PC-3 (cell line): ENCODE results near the gene RIMBP2. TPM values are rescaled to one million over a fixed set of nuclear protein-coding genes. Genes with fewer than 3 reads are reported as not detected.

Source experiments
- ATAC-seq: fragments of 200-7000 bp; cut with Tn5 transposase; 2 replicates; pipeline ENCODE4 v1.9.1; 2020; ENCODE audit warnings: mild to moderate bottlenecking, moderate library complexity
- BruUV-seq: library from RNA; stranded (reverse); fragments of 400-500 nt; replicated peaks from 2 replicates; lab custom pipeline; 2021; lab: Mats Ljungman, UMichigan
- CTCF ChIA-PET: fragments of 300-600 bp; sonication (Branson Sonifier 250); formaldehyde crosslinking; loops from one replicate; lab custom pipeline; 2022; ENCODE audit warnings: antibody characterized with exemption; lab: Charles Lee
- POLR2A ChIA-PET: fragments of 300-600 bp; sonication (Branson Sonifier 250); formaldehyde crosslinking; loops from one replicate; lab custom pipeline; 2022; ENCODE audit warnings: antibody characterized with exemption; ENCODE audit not compliant: unreplicated experiment; lab: Charles Lee
- DNase-seq: peaks from one replicate; pipeline ENCODE4 v3.0.0-alpha.2; 2015
- H2AFZ ChIP-seq: fragments of 300-600 bp; sonication (generic); 2 replicates; pipeline ENCODE4 v1.6.0; 2016; ENCODE audit warnings: antibody characterized with exemption, low read length
- H3F3A ChIP-seq: fragments of 300-600 bp; sonication (generic); one replicate; pipeline ENCODE4 v1.6.0; 2017; ENCODE audit warnings: antibody characterized with exemption, low read length, control low read depth, mild to moderate bottlenecking; ENCODE audit not compliant: unreplicated experiment
- H3K27ac ChIP-seq: fragments of 300-600 bp; sonication (generic); 2 replicates; pipeline ENCODE4 v1.5.1; 2016; ENCODE audit warnings: mild to moderate bottlenecking, low read length
- H3K27me3 ChIP-seq: fragments of 300-600 bp; sonication (generic); 2 replicates; pipeline ENCODE4 v1.6.1; 2016; ENCODE audit warnings: low read length, mixed read lengths
- H3K36me3 ChIP-seq: fragments of 300-600 bp; sonication (generic); 2 replicates; pipeline ENCODE4 v1.6.1; 2016; ENCODE audit warnings: low read depth, mixed run types, low read length, mixed read lengths
- H3K4me1 ChIP-seq: fragments of 300-600 bp; sonication (generic); 2 replicates; pipeline ENCODE4 v1.5.1; 2016; ENCODE audit warnings: low read length; ENCODE audit not compliant: insufficient read depth
- H3K4me2 ChIP-seq: fragments of 300-600 bp; sonication (generic); 2 replicates; pipeline ENCODE4 v1.6.0; 2016; ENCODE audit warnings: low read length
- H3K4me3 ChIP-seq: fragments of 300-600 bp; sonication (generic); 2 replicates; pipeline ENCODE4 v1.5.1; 2016; ENCODE audit warnings: mild to moderate bottlenecking, low read length, mixed read lengths
- H3K79me2 ChIP-seq: fragments of 300-600 bp; sonication (generic); 2 replicates; pipeline ENCODE4 v1.6.1; 2017; ENCODE audit warnings: low read length, mixed read lengths
- H3K9ac ChIP-seq: fragments of 300-600 bp; sonication (generic); 2 replicates; pipeline ENCODE4 v1.6.0; 2016; ENCODE audit warnings: mild to moderate bottlenecking, low read length
- H3K9me2 ChIP-seq: fragments of 300-600 bp; sonication (generic); replicated peaks from 2 replicates; pipeline ENCODE4 v1.6.1; 2016; ENCODE audit warnings: mixed run types, low read length, mixed read lengths
- H3K9me3 ChIP-seq: fragments of 300-600 bp; sonication (generic); 2 replicates; pipeline ENCODE4 v1.6.1; 2016; ENCODE audit warnings: low read length, mixed read lengths
- H4K20me1 ChIP-seq: fragments of 300-600 bp; sonication (generic); 2 replicates; pipeline ENCODE4 v1.6.1; 2016; ENCODE audit warnings: low read length, mixed read lengths
- EZH2 ChIP-seq: fragments of 300-600 bp; sonication (generic); IDR thresholded peaks from one replicate; pipeline ENCODE4 v1.6.1; 2017; ENCODE audit warnings: antibody characterized with exemption, mild to moderate bottlenecking, low read length; ENCODE audit not compliant: unreplicated experiment
- EZH2phosphoT487 ChIP-seq: fragments of 300-600 bp; sonication (generic); IDR thresholded peaks from 2 replicates; pipeline ENCODE4 v1.6.1; 2018; ENCODE audit warnings: mild to moderate bottlenecking, antibody characterized with exemption, low read length, borderline replicate concordance
- intact Hi-C: fragments of 100-400 bp; cut with micrococcal nuclease; formaldehyde crosslinking; loops from 2 replicates; pipeline ENCODE4 v1.9.0; 2023
- total RNA-seq: library from RNA; depleted of rRNA; stranded (reverse); fragments of >200 nt; gene quantifications from 2 replicates; pipeline ENCODE4 v1.2.3, GENCODE V29; 2014
- TF ChIP-seq, protein P1 (sequence below): fragments of 300-600 bp; sonication (generic); conservative IDR thresholded peaks from 2 replicates; pipeline ENCODE4 v1.5.1; 2017; ENCODE audit warnings: antibody characterized with exemption, low read depth, mild to moderate bottlenecking, low read length

Gene RIMBP2
- total RNA-seq, 1 experiment from 2014 or later: not detected

DNA sequence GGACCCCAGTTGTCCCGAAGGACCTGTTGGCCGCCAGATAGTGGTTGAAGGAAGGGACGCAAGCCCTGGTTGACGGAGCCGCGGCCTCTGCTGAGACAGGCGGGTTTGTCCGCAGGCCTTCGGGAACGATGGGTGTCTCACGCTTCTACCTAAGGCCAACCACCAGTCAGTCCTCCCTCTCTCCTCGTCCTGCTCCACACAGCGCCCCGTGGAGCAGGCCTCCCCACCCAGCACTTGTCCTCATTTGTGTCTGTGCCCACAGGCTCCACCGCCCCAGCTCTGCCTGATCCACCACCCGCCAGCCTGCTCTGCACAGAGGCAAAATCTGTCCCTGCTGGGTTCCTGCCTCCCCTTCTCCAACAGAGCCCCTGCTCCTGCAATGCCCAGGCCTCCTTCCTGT, 41.0 kb downstream of the RIMBP2 start:
- no peak for ATAC-seq
- POLR2A ChIA-PET: no interaction called here
- H4K20me1 ChIP-seq: no peaks in the 10 kb centered on the region
- no peak overlapping the region for H3K9ac ChIP-seq
- no peak overlapping the region for H3K27ac ChIP-seq
- H3K4me3 ChIP-seq: no peak overlapping the region
- TF ChIP-seq EZH2 (no peak), EZH2phosphoT487 (no peak)
- TF ChIP-seq, protein P1, sequence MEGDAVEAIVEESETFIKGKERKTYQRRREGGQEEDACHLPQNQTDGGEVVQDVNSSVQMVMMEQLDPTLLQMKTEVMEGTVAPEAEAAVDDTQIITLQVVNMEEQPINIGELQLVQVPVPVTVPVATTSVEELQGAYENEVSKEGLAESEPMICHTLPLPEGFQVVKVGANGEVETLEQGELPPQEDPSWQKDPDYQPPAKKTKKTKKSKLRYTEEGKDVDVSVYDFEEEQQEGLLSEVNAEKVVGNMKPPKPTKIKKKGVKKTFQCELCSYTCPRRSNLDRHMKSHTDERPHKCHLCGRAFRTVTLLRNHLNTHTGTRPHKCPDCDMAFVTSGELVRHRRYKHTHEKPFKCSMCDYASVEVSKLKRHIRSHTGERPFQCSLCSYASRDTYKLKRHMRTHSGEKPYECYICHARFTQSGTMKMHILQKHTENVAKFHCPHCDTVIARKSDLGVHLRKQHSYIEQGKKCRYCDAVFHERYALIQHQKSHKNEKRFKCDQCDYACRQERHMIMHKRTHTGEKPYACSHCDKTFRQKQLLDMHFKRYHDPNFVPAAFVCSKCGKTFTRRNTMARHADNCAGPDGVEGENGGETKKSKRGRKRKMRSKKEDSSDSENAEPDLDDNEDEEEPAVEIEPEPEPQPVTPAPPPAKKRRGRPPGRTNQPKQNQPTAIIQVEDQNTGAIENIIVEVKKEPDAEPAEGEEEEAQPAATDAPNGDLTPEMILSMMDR: no peak
- intact Hi-C loops: no loop called here
- no peak for DNase-seq
- CTCF ChIA-PET: no interaction called here
- no TSS peak for BruUV-seq
- no peak overlapping the region for H3K4me2 ChIP-seq
- no peaks in the 10 kb centered on the region for H3F3A ChIP-seq
- H3K27me3 ChIP-seq: no peaks in the 10 kb centered on the region
- H3K9me2 ChIP-seq: no peaks in the 10 kb centered on the region
- H3K79me2 ChIP-seq: no peaks in the 10 kb centered on the region
- no peaks in the 10 kb centered on the region for H3K36me3 ChIP-seq
- no peaks in the 10 kb centered on the region for H3K4me1 ChIP-seq
- no peaks in the 10 kb centered on the region for H3K9me3 ChIP-seq
- H2AFZ ChIP-seq: no peak overlapping the region

DNA sequence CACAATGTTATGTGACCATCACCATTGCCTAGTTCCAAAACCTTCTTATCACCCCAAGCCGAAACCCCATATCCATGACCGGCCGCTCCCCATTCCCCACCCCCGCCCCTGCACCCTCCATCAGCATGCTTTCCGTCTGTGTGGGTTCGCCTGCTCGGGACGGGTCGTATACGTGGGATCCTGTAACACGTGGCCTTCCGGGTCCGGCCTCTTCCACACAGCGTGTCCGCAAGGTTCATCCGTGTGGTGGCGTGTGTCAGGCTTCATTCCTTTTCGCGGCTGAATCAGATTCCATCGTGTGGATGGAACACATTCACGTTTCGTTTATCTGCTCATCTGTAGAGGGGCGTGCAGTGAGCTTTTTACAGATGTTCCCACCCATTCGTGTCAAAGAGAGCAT, 41.4 kb downstream of the RIMBP2 start:
- ATAC-seq (no peak), DNase-seq (no peak)
- no TSS peak for BruUV-seq
- Histone ChIP-seq H4K20me1 (no peaks in the 10 kb centered on the region), H3F3A (no peaks in the 10 kb centered on the region), H3K36me3 (no peaks in the 10 kb centered on the region), H3K4me2 (no peak overlapping the region), H2AFZ (no peak overlapping the region), H3K27me3 (no peaks in the 10 kb centered on the region), H3K9me2 (no peaks in the 10 kb centered on the region), H3K9me3 (no peaks in the 10 kb centered on the region), H3K79me2 (no peaks in the 10 kb centered on the region), H3K27ac (no peak overlapping the region), H3K9ac (no peak overlapping the region), H3K4me1 (no peaks in the 10 kb centered on the region), H3K4me3 (no peak overlapping the region)
- intact Hi-C loops: no loop called here
- ChIA-PET CTCF (no interaction called here), POLR2A (no interaction called here)
- TF ChIP-seq, protein P1: no peak
- TF ChIP-seq EZH2phosphoT487: no peak
- TF ChIP-seq EZH2: no peak

DNA sequence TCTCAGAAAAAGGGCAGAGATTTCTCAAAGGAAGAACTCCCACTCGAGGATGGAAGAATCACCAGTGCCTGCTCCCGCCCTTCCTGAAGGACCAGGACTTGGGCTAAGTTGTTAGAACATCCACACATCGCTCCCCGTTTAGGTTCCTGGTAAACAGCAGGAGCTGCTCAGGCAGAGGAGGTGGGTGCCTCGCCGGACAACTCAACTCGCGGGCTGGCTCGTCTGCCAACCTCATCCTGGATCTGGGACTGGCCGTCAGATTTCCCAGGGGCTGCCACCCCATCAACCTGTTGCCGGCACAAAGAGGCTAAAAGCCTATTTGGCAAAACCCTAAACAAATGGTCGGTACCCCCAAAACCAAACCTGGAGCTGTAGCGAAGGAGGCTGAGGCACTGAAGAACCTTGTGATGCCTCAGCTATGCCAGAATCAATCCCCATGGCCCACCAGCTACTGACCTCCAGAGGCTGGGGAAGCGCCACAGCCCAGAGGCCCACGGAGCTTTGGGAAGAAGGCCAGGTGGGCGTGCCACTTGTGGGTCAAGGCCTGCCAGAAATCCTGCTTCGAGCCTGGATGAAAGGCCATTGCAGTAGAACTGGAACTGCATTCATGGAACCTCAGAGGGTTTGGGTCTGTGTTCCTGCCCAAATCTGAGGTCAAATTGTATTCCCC, 42.9 kb downstream of the RIMBP2 start:
- no peak for TF ChIP-seq EZH2
- TF ChIP-seq, protein P1: no peak
- no peak for TF ChIP-seq EZH2phosphoT487
- Histone ChIP-seq H3K9ac (no peak overlapping the region), H3K9me3 (no peaks in the 10 kb centered on the region), H3K36me3 (no peaks in the 10 kb centered on the region), H3K4me1 (no peaks in the 10 kb centered on the region), H3K27ac (no peak overlapping the region), H3K27me3 (no peaks in the 10 kb centered on the region), H3K4me3 (no peak overlapping the region), H3K79me2 (no peaks in the 10 kb centered on the region), H3F3A (no peaks in the 10 kb centered on the region), H4K20me1 (no peaks in the 10 kb centered on the region), H3K4me2 (no peak overlapping the region), H2AFZ (no peak overlapping the region), H3K9me2 (no peaks in the 10 kb centered on the region)
- DNase-seq: no peak
- intact Hi-C loops: no loop called here
- no peak for ATAC-seq
- POLR2A ChIA-PET: no interaction called here
- CTCF ChIA-PET: no interaction called here
- BruUV-seq: no TSS peak
